Cerebellar nuclear complex (tissue), 1 donor: ENCODE measurements around the gene SCAPER.

ENCODE experiments used
- DNase-seq, 2 experiments: peaks; one replicate each; lab custom pipeline; 2025; lab: John Stamatoyannopoulos, UW

Gene SCAPER

GRCh38 chr15:76359152-76359551 is 546.0 kb downstream of the SCAPER start:
- DNase-seq, result no peak

GRCh38 chr15:76358453-76358852 is 546.7 kb downstream of the SCAPER start:
- no peak for DNase-seq

- no peak for DNase-seq
These were observed 550.2 kb downstream of the SCAPER start for GRCh38 chr15:76354823-76355440.

GRCh38 chr15:76353903-76354302 is 551.2 kb downstream of the SCAPER start:
- no peak for DNase-seq

GRCh38 chr15:76353023-76353577 is 552.0 kb downstream of the SCAPER start:
- DNase-seq, result no peak

- no peak for DNase-seq
These were observed 555.7 kb downstream of the SCAPER start for GRCh38 chr15:76349301-76350070.

- DNase-seq, result no peak
These were observed 557.6 kb downstream of the SCAPER start for GRCh38 chr15:76347482-76348055.

- no peak for DNase-seq
These were observed 558.3 kb downstream of the SCAPER start for GRCh38 chr15:76346669-76347481.

GRCh38 chr15:76345880-76346668 is 559.1 kb downstream of the SCAPER start:
- DNase-seq, result no peak

GRCh38 chr15:76345583-76345879 is 559.6 kb downstream of the SCAPER start:
- DNase-seq, result no peak

- DNase-seq, result no peak
These were observed 560.1 kb downstream of the SCAPER start for GRCh38 chr15:76344893-76345582.

GRCh38 chr15:76343313-76343996 is 561.7 kb downstream of the SCAPER start:
- no peak for DNase-seq

GRCh38 chr15:76342382-76343201 is 562.5 kb downstream of the SCAPER start:
- no peak for DNase-seq

- no peak for DNase-seq
These were observed 563.1 kb downstream of the SCAPER start for GRCh38 chr15:76342058-76342381.

- no peak for DNase-seq
These were observed 563.6 kb downstream of the SCAPER start for GRCh38 chr15:76341366-76342057.

GRCh38 chr15:76340803-76341365 is 564.3 kb downstream of the SCAPER start:
- no peak for DNase-seq

- no peak for DNase-seq
These were observed 564.8 kb downstream of the SCAPER start for GRCh38 chr15:76340198-76340802.
